ENCODE measurements around the gene OR9Q1.

DNA sequence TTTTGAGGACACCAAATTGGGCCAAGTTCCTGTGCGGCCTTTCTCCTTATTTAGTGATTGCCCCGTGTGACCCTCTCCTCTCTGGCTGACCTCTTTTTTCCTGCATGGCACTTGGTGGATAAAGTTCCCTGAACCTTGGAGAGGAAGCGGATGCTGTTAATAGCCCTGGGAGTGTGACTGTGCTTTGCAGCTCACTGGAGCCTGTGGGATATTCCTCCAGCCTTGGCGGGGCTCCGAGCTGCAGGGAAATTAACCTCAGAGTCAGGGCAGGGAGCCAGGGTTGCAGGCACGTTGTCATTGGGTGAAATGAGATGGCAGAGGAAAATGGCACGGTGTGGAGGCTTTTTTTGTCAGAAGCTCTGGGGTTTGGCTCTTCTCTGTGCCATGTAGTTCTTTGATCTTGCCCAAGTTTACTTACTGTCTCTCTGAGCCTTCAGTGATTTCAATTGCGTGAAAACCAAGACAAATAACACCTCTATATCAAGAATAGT is 965 bp downstream of the OR9Q1 start:
- TF ChIP-seq, protein P1, sequence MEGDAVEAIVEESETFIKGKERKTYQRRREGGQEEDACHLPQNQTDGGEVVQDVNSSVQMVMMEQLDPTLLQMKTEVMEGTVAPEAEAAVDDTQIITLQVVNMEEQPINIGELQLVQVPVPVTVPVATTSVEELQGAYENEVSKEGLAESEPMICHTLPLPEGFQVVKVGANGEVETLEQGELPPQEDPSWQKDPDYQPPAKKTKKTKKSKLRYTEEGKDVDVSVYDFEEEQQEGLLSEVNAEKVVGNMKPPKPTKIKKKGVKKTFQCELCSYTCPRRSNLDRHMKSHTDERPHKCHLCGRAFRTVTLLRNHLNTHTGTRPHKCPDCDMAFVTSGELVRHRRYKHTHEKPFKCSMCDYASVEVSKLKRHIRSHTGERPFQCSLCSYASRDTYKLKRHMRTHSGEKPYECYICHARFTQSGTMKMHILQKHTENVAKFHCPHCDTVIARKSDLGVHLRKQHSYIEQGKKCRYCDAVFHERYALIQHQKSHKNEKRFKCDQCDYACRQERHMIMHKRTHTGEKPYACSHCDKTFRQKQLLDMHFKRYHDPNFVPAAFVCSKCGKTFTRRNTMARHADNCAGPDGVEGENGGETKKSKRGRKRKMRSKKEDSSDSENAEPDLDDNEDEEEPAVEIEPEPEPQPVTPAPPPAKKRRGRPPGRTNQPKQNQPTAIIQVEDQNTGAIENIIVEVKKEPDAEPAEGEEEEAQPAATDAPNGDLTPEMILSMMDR (IDR thresholded peaks at IDR 0.05), result no peak
- no peak for TF ChIP-seq POLR2A (IDR thresholded peaks at IDR 0.05)

All from esophagus squamous epithelium (tissue), 4 donors.